SW 1271 (cell line): ENCODE data around the gene TOR4A.

Experiments
- DNase-seq, 2 experiments: peaks; one replicate each; lab custom pipeline; 2025; lab: John Stamatoyannopoulos, UW

The TOR4A gene

GRCh38 chr9:137306066-137306849, 28.7 kb downstream of the TOR4A start:
- DNase-seq = no peak

- DNase-seq = no peak
Observed at GRCh38 chr9:137306850-137307254, 29.3 kb downstream of the TOR4A start.

GRCh38 chr9:137307255-137308056, 29.9 kb downstream of the TOR4A start:
- no peak for DNase-seq

GRCh38 chr9:137308057-137308619, 30.6 kb downstream of the TOR4A start:
- no peak for DNase-seq

GRCh38 chr9:137309368-137310188, 32.1 kb downstream of the TOR4A start:
- DNase-seq = no peak

GRCh38 chr9:137310189-137311052, 32.9 kb downstream of the TOR4A start:
- DNase-seq = no peak

- no peak for DNase-seq
Observed at GRCh38 chr9:137311171-137311985, 33.9 kb downstream of the TOR4A start.

GRCh38 chr9:137311986-137312851, 34.7 kb downstream of the TOR4A start:
- DNase-seq = no peak

GRCh38 chr9:137312852-137313325, 35.4 kb downstream of the TOR4A start:
- no peak for DNase-seq

- DNase-seq = no peak
Observed at GRCh38 chr9:137313326-137313936, 35.9 kb downstream of the TOR4A start.

GRCh38 chr9:137313956-137314560, 36.5 kb downstream of the TOR4A start:
- DNase-seq = no peak

- DNase-seq = no peak
Observed at GRCh38 chr9:137314561-137315560, 37.3 kb downstream of the TOR4A start.

- no peak for DNase-seq
Observed at GRCh38 chr9:137315581-137316011, 38.1 kb downstream of the TOR4A start.

- DNase-seq = no peak
Observed at GRCh38 chr9:137316012-137316981, 38.8 kb downstream of the TOR4A start.

- DNase-seq = no peak
Observed at GRCh38 chr9:137317021-137317717, 39.6 kb downstream of the TOR4A start.
